WTC11 (cell line): ENCODE results near the gene CPNE5. TPM values are rescaled to one million over a fixed set of nuclear protein-coding genes. Genes with fewer than 3 reads are reported as not detected.

Source experiments
- ATAC-seq: fragments of 200-7000 bp; cut with Tn5 transposase; 2 replicates; pipeline ENCODE4 v1.10.0; 2021; ENCODE audit warnings: mild to moderate bottlenecking, moderate library complexity
- CTCF ChIA-PET: fragments of 300-600 bp; sonication (Branson Sonifier 250); formaldehyde crosslinking; loops from one replicate; lab custom pipeline; 2021; ENCODE audit warnings: antibody characterized with exemption; lab: Charles Lee
- POLR2A ChIA-PET: fragments of 350-600 bp; sonication (Branson Sonifier 250); formaldehyde crosslinking; loops from one replicate; lab custom pipeline; 2021; ENCODE audit warnings: antibody characterized with exemption; lab: Charles Lee
- DNase-seq: peaks from one replicate; pipeline ENCODE4 v3.0.0; 2021; ENCODE audit warnings: low spot score
- H3K27ac Mint-ChIP-seq: 2 replicates; pipeline ENCODE4 v1.8.0; 2021; ENCODE audit warnings: mixed read lengths
- H3K27me3 Mint-ChIP-seq: 2 replicates; pipeline ENCODE4 v1.8.0; 2021; ENCODE audit warnings: low read depth, mild to moderate bottlenecking, moderate library complexity, mixed read lengths
- H3K36me3 Mint-ChIP-seq: 2 replicates; pipeline ENCODE4 v1.8.0; 2021; ENCODE audit warnings: mixed read lengths
- H3K4me1 Mint-ChIP-seq: 2 replicates; pipeline ENCODE4 v1.8.0; 2022; ENCODE audit warnings: mixed read lengths
- H3K4me3 Mint-ChIP-seq: 2 replicates; pipeline ENCODE4 v1.8.0; 2021; ENCODE audit warnings: mild to moderate bottlenecking, moderate library complexity, mixed read lengths
- H3K9me3 Mint-ChIP-seq: 2 replicates; pipeline ENCODE4 v1.8.0; 2021; ENCODE audit warnings: mixed read lengths
- AFF4 ChIP-seq: sonication (generic); formaldehyde crosslinking; IDR thresholded peaks from 2 replicates; pipeline ENCODE4 v1.8.1; 2023; ENCODE audit warnings: mild to moderate bottlenecking, missing genetic modification reagents, borderline replicate concordance
- ATF3 ChIP-seq: sonication (generic); formaldehyde crosslinking; conservative IDR thresholded peaks from 2 replicates; pipeline ENCODE4 v1.8.1; 2022; ENCODE audit warnings: mild to moderate bottlenecking, missing genetic modification reagents
- CBFB ChIP-seq: sonication (generic); formaldehyde crosslinking; IDR thresholded peaks from 2 replicates; pipeline ENCODE4 v1.8.1; 2022; ENCODE audit warnings: mild to moderate bottlenecking, low read depth, missing genetic modification reagents
- CTCF ChIP-seq: fragments of 200-600 bp; IDR thresholded peaks from 2 replicates; pipeline ENCODE4 v1.8.0; 2022; ENCODE audit warnings: antibody characterized with exemption
- E2F1 ChIP-seq: sonication (generic); formaldehyde crosslinking; IDR thresholded peaks from 2 replicates; pipeline ENCODE4 v1.8.0; 2022; ENCODE audit warnings: mild to moderate bottlenecking, missing genetic modification reagents
- ELF4 ChIP-seq: sonication (generic); formaldehyde crosslinking; IDR thresholded peaks from 2 replicates; pipeline ENCODE4 v1.8.1; 2022; ENCODE audit warnings: low read depth, mild to moderate bottlenecking, moderate library complexity, missing genetic modification reagents
- GTF2I ChIP-seq: fragments of 250-450 bp; sonication (Bioruptor Pico); conservative IDR thresholded peaks from 2 replicates; pipeline ENCODE4 v1.4.0; 2021; ENCODE audit warnings: mild to moderate bottlenecking
- HMGXB4 ChIP-seq: sonication (generic); formaldehyde crosslinking; IDR thresholded peaks from 2 replicates; pipeline ENCODE4 v1.8.1; 2023; ENCODE audit warnings: mild to moderate bottlenecking, moderate library complexity, missing genetic modification reagents
- IRF1 ChIP-seq: sonication (generic); formaldehyde crosslinking; IDR thresholded peaks from 2 replicates; pipeline ENCODE4 v1.8.0; 2023; ENCODE audit warnings: missing genetic modification reagents
- JAZF1 ChIP-seq: fragments of 250-450 bp; sonication (Bioruptor Pico); IDR thresholded peaks from 2 replicates; pipeline ENCODE4 v1.9.0; 2021; ENCODE audit warnings: moderate library complexity, mild to moderate bottlenecking, inconsistent platforms
- OVOL2 ChIP-seq: fragments of 250-450 bp; sonication (Bioruptor Pico); IDR thresholded peaks from 2 replicates; pipeline ENCODE4 v1.9.0; 2021; ENCODE audit warnings: mild to moderate bottlenecking, borderline replicate concordance
- ZNF416 ChIP-seq: fragments of 250-450 bp; sonication (Bioruptor Pico); IDR thresholded peaks from 2 replicates; pipeline ENCODE4 v1.9.0; 2021; ENCODE audit warnings: mild to moderate bottlenecking, inconsistent platforms
- ZNF512 ChIP-seq: sonication (generic); formaldehyde crosslinking; IDR thresholded peaks from 2 replicates; pipeline ENCODE4 v1.8.1; 2022; ENCODE audit warnings: missing genetic modification reagents, borderline replicate concordance
- ZSCAN18 ChIP-seq: fragments of 250-450 bp; sonication (Bioruptor Pico); IDR thresholded peaks from 2 replicates; pipeline ENCODE4 v2.1.2; 2022; ENCODE audit warnings: mild to moderate bottlenecking, moderate library complexity
- total RNA-seq: library from RNA; stranded (reverse); gene quantifications from 3 replicates; pipeline ENCODE4 v1.2.3, GENCODE V29; 2021

Gene CPNE5
- total RNA-seq, 1 experiment from 2014 or later = 0.44 TPM

GRCh38 chr6:36772397-36772796 lies 66.8 kb downstream of the CPNE5 start (continued):
- TF ChIP-seq AFF4 (CRISPR knock-in tag) = no peak
- TF ChIP-seq HMGXB4 (CRISPR knock-in tag) = no peak
- TF ChIP-seq E2F1 = no peak
- no peak for TF ChIP-seq OVOL2 (CRISPR knock-in tag)
- TF ChIP-seq, all 79 proteins: peak for 0

GRCh38 chr6:36771145-36771544 lies 68.1 kb downstream of the CPNE5 start:
- no peak overlapping the region for H3K4me3 Mint-ChIP-seq
- H3K4me1 Mint-ChIP-seq = peaks cover 11% of the 10 kb centered on the region
- CTCF ChIA-PET = interaction anchor here (1.2 to 19.6 kb wide), 5 partner anchors 12 to 247 kb away, joined by 4 to 454 read pairs (median 8); partner anchors contain the start of gene C6orf89
- H3K27ac Mint-ChIP-seq = no peak overlapping the region
- no peaks in the 10 kb centered on the region for H3K9me3 Mint-ChIP-seq
- H3K36me3 Mint-ChIP-seq = no peaks in the 10 kb centered on the region
- no peaks in the 10 kb centered on the region for H3K27me3 Mint-ChIP-seq
- ATAC-seq (no peak), DNase-seq (no peak)
- TF ChIP-seq ZNF512 (CRISPR knock-in tag) (no peak), CTCF (no peak), CBFB (CRISPR knock-in tag) (no peak), ATF3 (CRISPR knock-in tag) (no peak), ELF4 (no peak), ZNF416 (CRISPR knock-in tag) (no peak), JAZF1 (CRISPR knock-in tag) (no peak), ZSCAN18 (CRISPR knock-in tag) (no peak), IRF1 (no peak), GTF2I (no peak)
- POLR2A ChIA-PET = interaction anchor here (0.5 kb wide), 1 partner anchor 426 kb away, joined by 3 read pairs; no protein-coding TSS in a partner anchor
